Fibroblast of skin of left quadriceps (primary cell): ENCODE measurements around the gene TNFRSF25.

ENCODE experiments used
- DNase-seq, 2 experiments: peaks; one replicate each; pipeline ENCODE4 v3.0.0-alpha.2; 2013; ENCODE audit warnings: low read depth in 2 of 2

The TNFRSF25 gene

DNA sequence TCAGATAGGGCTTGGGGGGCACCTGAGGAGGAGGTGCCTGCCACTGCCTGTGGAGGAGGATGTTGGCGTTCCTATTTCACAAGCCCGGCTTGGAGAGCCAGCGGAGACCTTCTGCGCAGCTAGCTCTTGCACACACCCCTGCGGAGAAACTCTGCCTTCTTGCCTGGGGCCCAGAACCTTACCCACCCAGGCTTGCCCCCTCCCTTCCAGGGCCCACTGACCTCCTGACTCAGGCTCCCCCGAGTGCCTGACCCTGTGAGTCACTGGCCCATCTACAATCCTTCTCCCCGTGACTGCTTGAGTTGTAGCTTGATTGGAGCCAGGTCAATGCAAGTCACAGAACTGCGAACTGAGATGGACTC lies 49.7 kb downstream of the TNFRSF25 start:
- no peak for DNase-seq

GRCh38 chr1:6414881-6415626 lies 50.9 kb downstream of the TNFRSF25 start:
- DNase-seq: no peak

DNA sequence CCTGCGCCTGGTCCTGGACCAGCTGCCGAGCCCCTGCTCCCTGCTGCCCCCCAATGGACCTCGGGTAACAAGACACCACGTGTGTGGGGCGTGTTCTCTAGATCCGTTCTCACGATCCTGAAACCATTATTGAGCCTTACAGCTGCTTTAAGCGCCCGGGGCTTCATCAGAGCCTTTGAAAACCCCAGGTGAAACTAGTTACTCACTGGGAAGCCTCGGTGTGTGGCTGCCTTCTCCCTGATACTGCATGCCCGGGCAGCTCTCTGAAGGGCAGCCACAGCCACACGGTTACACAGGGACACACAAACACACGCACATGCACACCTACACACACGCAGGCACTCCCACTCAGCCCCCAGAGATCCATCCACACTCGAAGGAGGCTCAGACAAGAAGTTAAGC lies 51.5 kb downstream of the TNFRSF25 start:
- peak; percentile 5 to 10 for DNase-seq

DNA sequence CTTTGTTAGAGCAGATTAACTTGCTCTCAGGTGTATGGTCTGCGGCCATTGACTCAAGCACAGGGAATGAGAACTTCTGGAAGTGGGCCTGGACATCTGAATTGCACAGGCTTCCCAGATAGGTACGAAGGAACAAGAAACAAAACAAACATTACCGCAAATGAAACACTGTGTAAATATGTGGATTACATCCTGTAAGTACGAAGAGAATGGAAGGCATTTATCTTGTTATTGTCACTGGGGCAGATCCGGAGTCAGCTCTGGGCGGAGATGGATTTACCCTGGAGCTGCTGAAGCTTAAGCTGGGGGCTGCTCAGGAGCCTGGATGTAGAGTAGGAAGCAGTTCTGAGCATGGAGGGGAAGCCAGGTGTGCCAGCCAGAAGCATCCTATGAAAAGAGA lies 53.1 kb downstream of the TNFRSF25 start:
- no peak for DNase-seq
